CD14-positive monocyte (primary cell): Measurements from ENCODE around the gene IL19. TPM values are rescaled to one million over a fixed set of nuclear protein-coding genes. Genes with fewer than 3 reads are reported as not detected.
A peak's percentile ranks its signal among the peaks of the same experiment; 100 is the strongest.
"Not testable (repeated sequence)": the region's sequence is repeated elsewhere in the genome, so short reads cannot be mapped to it uniquely, and the experiment has no call there.

Experiments used
- DNase-seq, 3 donors: peaks; one replicate each; pipeline ENCODE4 v3.0.0-alpha.2; 2011 to 2022
- H2AFZ ChIP-seq: 2 replicates; pipeline ENCODE4 v1.6.0; 2012; ENCODE audit warnings: mild to moderate bottlenecking, low read depth, low read length, inconsistent platforms; ENCODE audit not compliant: insufficient read depth, poor library complexity, severe bottlenecking
- H3K27ac ChIP-seq, 2 donors: 1 replicate in 1 of 2; 2 replicates in 1 of 2; pipeline ENCODE4 v1.5.1; 2012 to 2013; ENCODE audit warnings: low read length in 2 of 2, control low read depth in 1 of 2, inconsistent platforms in 1 of 2, low read depth in 1 of 2, mild to moderate bottlenecking in 1 of 2
- H3K27me3 ChIP-seq, 2 donors: one replicate each; pipeline versions ENCODE4 v1.6.0 to v1.6.1; 2011 to 2013; ENCODE audit warnings: low read length in 2 of 2; ENCODE audit not compliant: control insufficient read depth in 2 of 2, insufficient read depth in 2 of 2
- H3K36me3 ChIP-seq, 2 donors: replicated peaks in 1 of 2; 1 replicate in 1 of 2; 2 replicates in 1 of 2; pipeline versions ENCODE4 v1.5.1 to v1.6.1; 2012 to 2013; ENCODE audit warnings: low read length in 2 of 2, control low read depth in 1 of 2, inconsistent platforms in 1 of 2, mild to moderate bottlenecking in 1 of 2; ENCODE audit not compliant: insufficient read depth in 2 of 2, control insufficient read depth in 1 of 2
- H3K4me1 ChIP-seq, 2 donors: 1 replicate in 1 of 2; 2 replicates in 1 of 2; pipeline versions ENCODE4 v1.5.1 to v1.6.1; 2012 to 2013; ENCODE audit warnings: low read length in 2 of 2, control low read depth in 1 of 2, inconsistent platforms in 1 of 2, mild to moderate bottlenecking in 1 of 2, moderate library complexity in 1 of 2; ENCODE audit not compliant: insufficient read depth in 2 of 2, control insufficient read depth in 1 of 2
- H3K4me2 ChIP-seq: replicated peaks from 2 replicates; pipeline ENCODE3; 2012; ENCODE audit warnings: low read length, moderate library complexity, mild to moderate bottlenecking; ENCODE audit not compliant: poor library complexity, severe bottlenecking; ENCODE audit errors: extremely low read depth
- H3K4me3 ChIP-seq, 3 experiments: fragments of 200-600 bp in 1 of 3; sonication (generic) in 1 of 3; replicated peaks in 1 of 3; 1 replicate in 2 of 3; 2 replicates in 1 of 3; pipeline ENCODE4 v1.5.1; 2011 to 2013; ENCODE audit warnings: low read length in 3 of 3, mild to moderate bottlenecking in 3 of 3, control low read depth in 2 of 3, low read depth in 2 of 3, inconsistent platforms in 1 of 3, moderate library complexity in 1 of 3
- H3K79me2 ChIP-seq: 2 replicates; pipeline ENCODE4 v1.6.0; 2012; ENCODE audit warnings: mild to moderate bottlenecking, control low read depth, inconsistent platforms, low read length, moderate library complexity; ENCODE audit not compliant: insufficient read depth
- H3K9ac ChIP-seq: 2 replicates; pipeline ENCODE4 v1.6.0; 2017; ENCODE audit warnings: low read length, mild to moderate bottlenecking; ENCODE audit not compliant: insufficient read depth, poor library complexity, severe bottlenecking
- H3K9me3 ChIP-seq, 2 donors: replicated peaks in 1 of 2; 1 replicate in 1 of 2; 2 replicates in 1 of 2; pipeline versions ENCODE4 v1.5.1 to v1.6.1; 2012 to 2013; ENCODE audit warnings: low read length in 2 of 2, control low read depth in 1 of 2; ENCODE audit not compliant: control insufficient read depth in 1 of 2, insufficient read depth in 1 of 2
- H4K20me1 ChIP-seq: 2 replicates; pipeline ENCODE4 v1.6.0; 2012; ENCODE audit warnings: mild to moderate bottlenecking, low read length, control low read depth, moderate library complexity; ENCODE audit not compliant: insufficient read depth
- H3K27ac Mint-ChIP-seq, 7 donors: one replicate each; pipeline ENCODE4 v1.8.0; 2020; ENCODE audit warnings: mild to moderate bottlenecking in 7 of 7, mixed read lengths in 7 of 7, moderate library complexity in 6 of 7, inconsistent platforms in 2 of 7
- H3K27me3 Mint-ChIP-seq, 3 donors: one replicate each; pipeline ENCODE4 v1.8.0; 2021 to 2022; ENCODE audit warnings: low read depth in 3 of 3, mild to moderate bottlenecking in 3 of 3, mixed read lengths in 3 of 3, moderate library complexity in 3 of 3, inconsistent platforms in 1 of 3
- H3K36me3 Mint-ChIP-seq, 2 donors: one replicate each; pipeline ENCODE4 v1.8.0; 2020; ENCODE audit warnings: mixed read lengths in 2 of 2, inconsistent platforms in 1 of 2, mild to moderate bottlenecking in 1 of 2
- H3K4me1 Mint-ChIP-seq: one replicate; pipeline ENCODE4 v1.8.0; 2020; ENCODE audit warnings: mild to moderate bottlenecking, mixed read lengths
- H3K4me3 Mint-ChIP-seq, 2 donors: one replicate each; pipeline ENCODE4 v1.8.0; 2020; ENCODE audit warnings: mild to moderate bottlenecking in 2 of 2, mixed read lengths in 2 of 2, moderate library complexity in 1 of 2
- H3K9me3 Mint-ChIP-seq, 7 donors: one replicate each; pipeline ENCODE4 v1.8.0; 2020 to 2022; ENCODE audit warnings: mixed read lengths in 7 of 7, mild to moderate bottlenecking in 6 of 7, moderate library complexity in 6 of 7, inconsistent platforms in 2 of 7
- WGBS: methylation state at CpG from one replicate; pipeline ENCODE4 v1.1.5; 2013; ENCODE audit warnings: missing lambda C conversion rate; ENCODE audit not compliant: insufficient coverage; 5-methylcytosine and 5-hydroxymethylcytosine counted together
- intact Hi-C, 2 donors: fragments of 100-400 bp; cut with micrococcal nuclease; formaldehyde crosslinking; loops; one replicate each; pipeline versions ENCODE4 v1.15.0 to v1.15.1; 2023
- polyA plus RNA-seq, 3 donors: library from polyadenylated mRNA; depleted of rRNA in 1 of 3; unstranded in 2 of 3; stranded (reverse) in 1 of 3; fragments of 300-500 nt in 2 of 3; fragments of >200 nt in 1 of 3; fragmentation: Illumina TruSeq in 2 of 3; gene quantifications; 1 replicate in 2 of 3; 2 replicates in 1 of 3; pipeline ENCODE4 v1.2.3, GENCODE V29; 2012 to 2021
- TF ChIP-seq, protein P1 (sequence below): fragments of 200-600 bp; IDR thresholded peaks from one replicate; pipeline ENCODE4 v1.8.0; 2022; ENCODE audit warnings: antibody characterized with exemption, mild to moderate bottlenecking

Gene IL19
- polyA plus RNA-seq, 3 donors, result 0.41 TPM; not detected in 2

DNA sequence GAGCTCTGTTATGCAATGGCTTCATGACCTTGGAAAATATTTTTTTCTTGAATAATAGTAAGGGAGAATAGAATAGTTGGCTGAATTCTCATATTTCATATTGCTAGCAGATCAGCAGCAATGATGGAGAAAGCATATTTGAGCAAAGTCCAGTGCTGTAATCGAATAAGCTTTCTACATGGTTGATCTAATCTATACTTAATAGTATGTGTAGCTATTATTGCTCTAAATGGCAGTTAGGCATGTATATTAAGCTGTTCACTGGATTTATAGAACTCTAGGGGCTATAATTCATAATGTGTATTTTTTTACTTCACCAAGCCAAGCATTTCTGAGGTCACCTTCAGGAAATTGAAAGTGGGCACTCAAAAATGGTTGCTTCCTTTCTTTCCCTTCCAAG lies 10.0 kb upstream of the IL19 start:
- H3K9me3 Mint-ChIP-seq, result peaks cover 0 to 9% (median 3%) of the 10 kb centered on the region in 7 donors

DNA sequence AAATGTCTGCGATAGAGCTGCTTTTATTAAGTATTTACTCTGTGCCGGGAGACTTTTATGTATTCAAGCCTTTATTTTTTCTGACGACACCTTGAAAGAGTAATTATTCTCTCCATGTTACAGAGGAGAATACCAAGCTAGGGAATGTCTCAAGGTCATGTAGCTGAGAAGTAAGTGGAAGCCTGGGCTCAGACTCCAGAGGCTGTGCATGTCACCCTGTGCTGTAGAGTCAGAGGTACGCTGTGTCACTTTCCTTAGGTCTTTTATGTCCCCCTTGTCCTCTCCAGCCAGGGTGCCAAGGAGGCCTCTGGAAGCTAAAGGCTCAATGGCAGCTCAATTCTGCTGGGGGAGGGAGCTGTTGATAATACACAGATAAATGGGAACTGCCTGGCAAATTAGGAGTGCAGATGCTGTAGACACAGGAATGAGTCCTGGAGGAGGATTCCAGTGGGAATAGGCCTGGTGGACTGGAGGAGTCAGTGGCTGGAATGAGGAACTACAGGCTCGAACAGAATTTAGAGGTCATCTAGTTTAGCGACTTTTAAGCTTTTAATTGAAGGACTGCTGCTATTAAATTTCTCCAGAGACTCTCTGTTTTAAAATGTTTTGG lies 9.3 kb upstream of the IL19 start:
- Histone ChIP-seq H2AFZ (no peak overlapping the region), H3K27me3 (no peaks in the 10 kb centered on the region), H3K4me1 (peaks cover 15 to 20% of the 10 kb centered on the region in 2 donors), H3K4me2 (no peak overlapping the region), H3K79me2 (no peaks in the 10 kb centered on the region), H3K9ac (no peak overlapping the region), H3K4me3 (no peak overlapping the region), H4K20me1 (no peaks in the 10 kb centered on the region), H3K9me3 (peaks cover 0 to 3% of the 10 kb centered on the region in 2 donors), H3K27ac (no peak overlapping the region), H3K36me3 (no peaks in the 10 kb centered on the region)
- peaks cover 2 to 3% of the 10 kb centered on the region in 2 donors for H3K36me3 Mint-ChIP-seq
- H3K9me3 Mint-ChIP-seq, result peaks cover 0 to 9% (median 3%) of the 10 kb centered on the region in 7 donors
- intact Hi-C loops, result no loop called here
- H3K27ac Mint-ChIP-seq, result no peak overlapping the region
- no peak for DNase-seq
- peaks cover 13% of the 10 kb centered on the region for H3K4me1 Mint-ChIP-seq
- peaks cover 3 to 15% (median 4%) of the 10 kb centered on the region in 3 donors for H3K27me3 Mint-ChIP-seq
- no CpG with 5 or more reads among the region's 6 CpGs for WGBS
- TF ChIP-seq, protein P1, sequence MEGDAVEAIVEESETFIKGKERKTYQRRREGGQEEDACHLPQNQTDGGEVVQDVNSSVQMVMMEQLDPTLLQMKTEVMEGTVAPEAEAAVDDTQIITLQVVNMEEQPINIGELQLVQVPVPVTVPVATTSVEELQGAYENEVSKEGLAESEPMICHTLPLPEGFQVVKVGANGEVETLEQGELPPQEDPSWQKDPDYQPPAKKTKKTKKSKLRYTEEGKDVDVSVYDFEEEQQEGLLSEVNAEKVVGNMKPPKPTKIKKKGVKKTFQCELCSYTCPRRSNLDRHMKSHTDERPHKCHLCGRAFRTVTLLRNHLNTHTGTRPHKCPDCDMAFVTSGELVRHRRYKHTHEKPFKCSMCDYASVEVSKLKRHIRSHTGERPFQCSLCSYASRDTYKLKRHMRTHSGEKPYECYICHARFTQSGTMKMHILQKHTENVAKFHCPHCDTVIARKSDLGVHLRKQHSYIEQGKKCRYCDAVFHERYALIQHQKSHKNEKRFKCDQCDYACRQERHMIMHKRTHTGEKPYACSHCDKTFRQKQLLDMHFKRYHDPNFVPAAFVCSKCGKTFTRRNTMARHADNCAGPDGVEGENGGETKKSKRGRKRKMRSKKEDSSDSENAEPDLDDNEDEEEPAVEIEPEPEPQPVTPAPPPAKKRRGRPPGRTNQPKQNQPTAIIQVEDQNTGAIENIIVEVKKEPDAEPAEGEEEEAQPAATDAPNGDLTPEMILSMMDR, result no peak
- no peak overlapping the region for H3K4me3 Mint-ChIP-seq

More for the DNA sequence above, 10.0 kb upstream of the IL19 start:
- Histone ChIP-seq H2AFZ (no peak overlapping the region), H3K4me2 (no peak overlapping the region), H3K27me3 (no peaks in the 10 kb centered on the region), H3K9me3 (peaks cover 0 to 3% of the 10 kb centered on the region in 2 donors), H3K4me3 (no peak overlapping the region), H3K4me1 (peaks cover 8 to 14% of the 10 kb centered on the region in 2 donors), H3K36me3 (no peaks in the 10 kb centered on the region), H3K79me2 (no peaks in the 10 kb centered on the region), H3K27ac (no peak overlapping the region), H4K20me1 (no peaks in the 10 kb centered on the region), H3K9ac (no peak overlapping the region)
- Mint-ChIP-seq H3K27ac (no peak overlapping the region), H3K4me1 (peaks cover 6% of the 10 kb centered on the region), H3K36me3 (peaks cover 2 to 3% of the 10 kb centered on the region in 2 donors), H3K4me3 (no peak overlapping the region), H3K27me3 (peaks cover 3 to 15% (median 3%) of the 10 kb centered on the region in 3 donors)
- no CpG with 5 or more reads among the region's 1 CpG for WGBS
- TF ChIP-seq, protein P1, result no peak
- no peak for DNase-seq
- intact Hi-C loops, result no loop called here

DNA sequence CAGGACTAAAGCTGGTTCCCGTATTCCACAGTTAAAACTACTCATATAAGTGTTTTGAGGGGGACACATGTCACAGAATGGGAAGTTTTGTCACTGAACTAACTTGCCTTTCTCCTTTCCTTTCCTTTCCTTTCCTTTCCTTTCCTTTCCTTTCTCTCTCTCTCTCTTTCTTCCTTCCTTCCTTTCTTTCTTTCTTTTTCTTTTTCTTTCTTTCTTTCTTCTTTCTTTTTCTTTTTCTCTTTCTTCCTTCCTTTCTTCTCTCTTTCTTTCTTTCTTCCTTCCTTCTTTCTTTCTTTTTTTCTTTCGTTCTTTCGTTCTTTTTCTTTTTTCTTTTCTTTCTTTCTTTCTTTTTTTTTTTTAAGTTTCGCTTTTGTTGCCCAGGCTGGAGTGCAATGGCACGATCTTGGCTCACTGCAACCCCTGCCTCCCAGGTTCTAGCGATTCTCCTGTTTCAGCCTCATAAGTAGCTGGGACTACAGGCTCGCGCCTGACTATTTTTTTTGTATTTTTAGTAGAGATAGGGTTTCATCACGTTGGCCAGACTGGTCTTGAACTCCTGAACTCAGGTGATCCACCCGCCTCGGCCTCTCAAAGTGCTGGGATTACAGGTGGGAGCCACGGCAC lies 7.7 kb upstream of the IL19 start:
- Mint-ChIP-seq H3K4me3 (peak overlapping the region in 1 of 2 donors; percentile 39), H3K4me1 (peaks cover 25% of the 10 kb centered on the region), H3K27me3 (peaks cover 3 to 19% (median 6%) of the 10 kb centered on the region in 3 donors)
- H3K9me3 ChIP-seq, DNase-seq, H3K36me3 Mint-ChIP-seq, H3K9me3 Mint-ChIP-seq, H3K36me3 ChIP-seq, H3K79me2 ChIP-seq, H4K20me1 ChIP-seq, H3K27ac ChIP-seq, H3K9ac ChIP-seq, H3K4me2 ChIP-seq, H3K27ac Mint-ChIP-seq, H3K27me3 ChIP-seq, intact Hi-C loops, H3K4me3 ChIP-seq, H2AFZ ChIP-seq: not testable (repeated sequence)
- peaks cover 22 to 29% of the 10 kb centered on the region in 2 donors for H3K4me1 ChIP-seq
- WGBS, result 83% methylated on average over 1 of the region's 12 CpGs
